ENCODE measurements around the gene BRICD5. TPM values are rescaled to one million over a fixed set of nuclear protein-coding genes. Genes with fewer than 3 reads are reported as not detected.
"Not testable (repeated sequence)": the region's sequence is repeated elsewhere in the genome, so short reads cannot be mapped to it uniquely, and the experiment has no call there.

BRICD5 gene
- total RNA-seq, 2 experiments from 2014 or later, result 6.6 to 6.9 TPM

DNA sequence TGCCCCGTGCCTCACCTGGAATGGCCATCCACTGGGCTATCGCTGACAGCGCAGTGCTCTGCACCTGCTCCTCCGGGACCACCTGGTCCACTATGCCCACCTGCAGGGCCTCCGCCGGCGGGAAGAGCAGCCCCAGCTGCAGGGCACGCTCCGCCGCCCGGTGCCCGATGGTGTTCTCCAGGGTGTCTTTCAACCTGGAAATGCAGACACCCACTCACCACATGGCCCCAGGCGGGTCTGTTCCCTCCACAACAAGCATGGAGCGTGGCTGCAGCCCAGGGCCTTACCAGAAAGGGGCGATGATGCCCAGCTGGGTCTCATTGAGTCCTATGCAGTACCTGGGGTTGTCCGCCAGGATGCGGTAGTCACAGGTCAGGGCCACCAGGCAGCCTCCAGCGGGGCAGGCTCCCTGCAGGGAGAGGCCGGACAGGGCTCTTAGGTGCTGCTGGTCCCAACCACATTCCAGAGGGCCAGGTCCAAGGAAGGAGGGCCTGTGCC lies 32.4 kb upstream of the BRICD5 start:
- no peaks in the 10 kb centered on the region for H3K9me3 Mint-ChIP-seq
- ATAC-seq (no peak), DNase-seq (no peak)
- H3K27me3 Mint-ChIP-seq, result no peaks in the 10 kb centered on the region
- intact Hi-C loops (cut with micrococcal nuclease), result no loop called here
- H3K4me3 Mint-ChIP-seq, result no peak overlapping the region
- TF ChIP-seq, protein P1, sequence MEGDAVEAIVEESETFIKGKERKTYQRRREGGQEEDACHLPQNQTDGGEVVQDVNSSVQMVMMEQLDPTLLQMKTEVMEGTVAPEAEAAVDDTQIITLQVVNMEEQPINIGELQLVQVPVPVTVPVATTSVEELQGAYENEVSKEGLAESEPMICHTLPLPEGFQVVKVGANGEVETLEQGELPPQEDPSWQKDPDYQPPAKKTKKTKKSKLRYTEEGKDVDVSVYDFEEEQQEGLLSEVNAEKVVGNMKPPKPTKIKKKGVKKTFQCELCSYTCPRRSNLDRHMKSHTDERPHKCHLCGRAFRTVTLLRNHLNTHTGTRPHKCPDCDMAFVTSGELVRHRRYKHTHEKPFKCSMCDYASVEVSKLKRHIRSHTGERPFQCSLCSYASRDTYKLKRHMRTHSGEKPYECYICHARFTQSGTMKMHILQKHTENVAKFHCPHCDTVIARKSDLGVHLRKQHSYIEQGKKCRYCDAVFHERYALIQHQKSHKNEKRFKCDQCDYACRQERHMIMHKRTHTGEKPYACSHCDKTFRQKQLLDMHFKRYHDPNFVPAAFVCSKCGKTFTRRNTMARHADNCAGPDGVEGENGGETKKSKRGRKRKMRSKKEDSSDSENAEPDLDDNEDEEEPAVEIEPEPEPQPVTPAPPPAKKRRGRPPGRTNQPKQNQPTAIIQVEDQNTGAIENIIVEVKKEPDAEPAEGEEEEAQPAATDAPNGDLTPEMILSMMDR (IDR thresholded peaks at IDR 0.05), result no peak
- H3K27ac Mint-ChIP-seq, result no peak overlapping the region
- POLR2A ChIA-PET, result interaction anchor here (1.0 to 2.0 kb wide), 3 partner anchors 9 to 19 kb away, joined by 3 to 9 read pairs (median 4); partner anchors contain the start of gene ECI1
- H3K4me1 Mint-ChIP-seq (ENCODE audit: low read depth), result no peaks in the 10 kb centered on the region
- CTCF ChIA-PET, result no interaction called here
- peaks cover 10% of the 10 kb centered on the region for H3K36me3 Mint-ChIP-seq (ENCODE audit: low read depth)

DNA sequence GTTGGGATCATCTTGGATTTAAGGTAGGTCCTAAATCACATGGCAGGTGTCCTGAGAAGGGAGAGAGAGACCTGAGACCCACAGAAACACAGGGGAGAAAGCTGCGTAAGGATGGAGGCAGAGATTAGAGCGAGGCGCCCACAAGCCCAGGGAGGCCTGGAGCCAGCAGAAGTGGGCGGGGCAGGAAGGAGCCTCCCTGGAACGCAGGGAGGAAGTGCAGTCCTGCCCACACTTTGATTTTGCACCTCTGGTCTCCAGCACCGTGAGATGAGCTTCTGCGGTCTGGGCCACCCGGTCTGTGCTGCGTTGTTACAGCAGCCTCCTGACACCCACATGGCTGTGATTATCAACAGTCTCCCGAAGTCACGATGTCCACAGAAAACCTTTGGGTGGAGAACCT lies 31.9 kb upstream of the BRICD5 start:
- ChIA-PET CTCF (no interaction called here), POLR2A (interaction anchor here (1.0 to 2.0 kb wide), 4 partner anchors 8 to 20 kb away, joined by 3 to 9 read pairs (median 5); partner anchors contain the start of gene ECI1)
- ATAC-seq, result no peak
- Mint-ChIP-seq H3K9me3 (no peaks in the 10 kb centered on the region), H3K27ac (no peak overlapping the region), H3K4me1 (ENCODE audit: low read depth) (no peaks in the 10 kb centered on the region), H3K36me3 (ENCODE audit: low read depth) (peaks cover 10% of the 10 kb centered on the region), H3K4me3 (no peak overlapping the region), H3K27me3 (no peaks in the 10 kb centered on the region)
- no peak for DNase-seq
- TF ChIP-seq, protein P1 (IDR thresholded peaks at IDR 0.05), result no peak
- intact Hi-C loops (cut with micrococcal nuclease), result no loop called here

DNA sequence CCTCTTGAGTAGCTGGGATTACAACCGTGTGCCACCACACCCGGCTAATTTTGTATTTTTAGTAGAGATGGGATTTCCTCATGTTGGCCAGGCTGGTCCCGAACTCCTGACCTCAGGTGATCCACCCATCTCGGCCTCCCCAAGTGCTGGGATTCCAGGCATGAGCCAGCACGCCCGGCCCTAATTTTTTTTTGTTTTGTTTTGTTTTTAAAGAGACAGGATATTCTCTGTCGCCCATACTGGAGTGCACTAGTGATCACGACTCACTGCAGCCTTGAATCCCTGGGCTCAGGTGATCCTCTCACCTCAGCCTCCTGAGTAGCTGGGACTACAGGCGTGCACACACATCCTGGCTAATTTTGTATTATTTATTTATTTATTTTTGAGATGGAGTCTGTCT lies 29.7 kb upstream of the BRICD5 start:
- H3K4me3 Mint-ChIP-seq; DNase-seq; ATAC-seq; H3K4me1 Mint-ChIP-seq (ENCODE audit: low read depth); H3K9me3 Mint-ChIP-seq; H3K27me3 Mint-ChIP-seq; CTCF ChIA-PET; intact Hi-C loops (cut with micrococcal nuclease); H3K36me3 Mint-ChIP-seq (ENCODE audit: low read depth); H3K27ac Mint-ChIP-seq: not testable (repeated sequence)
- POLR2A ChIA-PET, result interaction anchor here (0.5 to 1.3 kb wide), 4 partner anchors 10 to 17 kb away, joined by 3 read pairs; partner anchors contain the start of gene E4F1

DNA sequence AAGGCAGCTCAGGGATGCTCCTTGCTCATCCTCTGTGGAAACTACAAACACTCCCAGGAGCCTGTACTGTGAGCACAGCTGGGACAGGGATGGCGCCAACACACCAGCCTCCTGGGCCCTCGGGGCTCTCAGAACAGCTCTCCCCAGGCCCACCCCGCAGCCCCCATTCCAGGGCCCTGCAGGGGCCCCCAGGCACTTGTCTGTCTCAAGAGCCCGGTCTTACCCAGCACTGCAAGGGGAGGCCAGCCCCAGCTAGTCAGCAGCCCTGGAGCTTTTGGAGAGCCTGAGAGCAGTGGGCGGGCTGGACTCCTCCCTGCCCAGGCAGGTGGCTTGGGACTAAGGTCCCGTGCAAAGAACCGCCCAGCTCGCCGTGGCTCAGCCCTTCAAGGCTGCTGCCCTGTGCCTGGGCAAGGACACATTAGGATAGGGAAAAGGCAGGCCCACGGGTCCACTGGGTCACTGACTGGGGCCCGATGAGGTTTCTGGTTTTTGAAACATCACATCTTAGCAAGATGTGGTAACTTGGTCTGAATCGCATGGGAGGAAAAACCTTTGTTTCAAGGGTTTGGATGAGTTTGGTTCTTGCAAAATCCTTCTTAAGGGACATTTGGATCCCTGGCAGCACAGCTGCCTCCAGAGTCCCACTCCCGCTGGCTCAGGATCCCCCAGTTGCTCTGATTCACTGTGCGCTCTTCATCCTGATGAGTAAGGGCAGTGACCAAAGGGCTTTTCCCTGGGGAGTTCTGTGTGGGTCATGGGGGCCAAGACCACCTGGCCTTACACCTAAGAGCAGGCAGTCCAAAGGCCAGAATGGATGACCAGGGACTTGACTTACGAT lies 28.4 kb upstream of the BRICD5 start:
- TF ChIP-seq, protein P1 (IDR thresholded peaks at IDR 0.05), result no peak
- DNase-seq (no peak), ATAC-seq (no peak)
- Mint-ChIP-seq H3K4me3 (no peak overlapping the region), H3K4me1 (ENCODE audit: low read depth) (peaks cover 2% of the 10 kb centered on the region), H3K27me3 (no peaks in the 10 kb centered on the region), H3K9me3 (no peaks in the 10 kb centered on the region), H3K27ac (no peak overlapping the region), H3K36me3 (ENCODE audit: low read depth) (peaks cover 14% of the 10 kb centered on the region)
- ChIA-PET POLR2A (interaction anchor here (0.8 to 1.4 kb wide), 7 partner anchors 12 to 84 kb away, joined by 3 to 4 read pairs (median 3); partner anchors contain the start of genes ECI1, RNPS1 and TRAF7), CTCF (no interaction called here)
- intact Hi-C loops (cut with micrococcal nuclease), result no loop called here

DNA sequence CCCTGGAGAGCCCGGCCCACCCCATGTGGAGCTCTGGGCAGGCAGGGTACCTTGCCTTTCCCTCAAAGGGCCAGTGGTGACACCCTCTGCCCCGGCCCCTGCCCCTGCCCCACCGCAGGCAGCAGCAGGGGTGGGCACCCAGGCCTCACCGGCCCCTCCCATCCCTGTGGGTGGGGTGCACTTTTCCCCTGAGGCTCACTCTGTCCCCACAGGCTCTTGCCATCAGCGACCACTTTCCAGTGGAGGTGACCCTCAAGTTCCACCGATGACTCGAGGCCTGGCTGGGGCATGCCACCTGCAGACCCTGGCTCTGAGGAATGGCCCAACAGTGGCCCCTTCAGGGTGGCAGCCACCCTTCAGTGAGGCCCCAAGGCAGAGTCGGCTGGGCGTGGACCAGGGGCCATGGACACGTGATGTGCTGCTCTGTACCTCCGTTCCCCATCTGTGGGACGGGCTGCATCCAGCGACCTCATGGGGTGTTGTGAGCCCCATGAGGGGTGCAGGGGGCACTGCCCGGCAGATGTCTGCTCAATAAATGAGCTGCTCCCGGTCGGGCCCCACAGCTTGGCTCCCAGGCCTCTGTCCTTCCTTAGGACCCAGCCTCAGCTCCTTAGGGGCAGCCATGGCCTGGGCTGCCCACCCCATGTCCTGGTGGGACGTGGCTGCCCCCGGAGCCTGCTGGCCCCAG lies 27.6 kb upstream of the BRICD5 start:
- ATAC-seq (peak; percentile 17), DNase-seq (no peak)
- Mint-ChIP-seq H3K27me3 (no peaks in the 10 kb centered on the region), H3K36me3 (ENCODE audit: low read depth) (peaks cover 16% of the 10 kb centered on the region), H3K27ac (no peak overlapping the region), H3K9me3 (no peaks in the 10 kb centered on the region), H3K4me1 (ENCODE audit: low read depth) (peaks cover 2% of the 10 kb centered on the region), H3K4me3 (no peak overlapping the region)
- TF ChIP-seq, protein P1 (IDR thresholded peaks at IDR 0.05), result no peak
- POLR2A ChIA-PET, result interaction anchor here (0.9 to 3.5 kb wide), 7 partner anchors 12 to 83 kb away, joined by 3 to 16 read pairs (median 4); partner anchors contain the start of genes ECI1, RNPS1 and TRAF7
- intact Hi-C loops (cut with micrococcal nuclease), result no loop called here
- CTCF ChIA-PET, result no interaction called here
